ENCODE results near the gene RETREG2.

DNA sequence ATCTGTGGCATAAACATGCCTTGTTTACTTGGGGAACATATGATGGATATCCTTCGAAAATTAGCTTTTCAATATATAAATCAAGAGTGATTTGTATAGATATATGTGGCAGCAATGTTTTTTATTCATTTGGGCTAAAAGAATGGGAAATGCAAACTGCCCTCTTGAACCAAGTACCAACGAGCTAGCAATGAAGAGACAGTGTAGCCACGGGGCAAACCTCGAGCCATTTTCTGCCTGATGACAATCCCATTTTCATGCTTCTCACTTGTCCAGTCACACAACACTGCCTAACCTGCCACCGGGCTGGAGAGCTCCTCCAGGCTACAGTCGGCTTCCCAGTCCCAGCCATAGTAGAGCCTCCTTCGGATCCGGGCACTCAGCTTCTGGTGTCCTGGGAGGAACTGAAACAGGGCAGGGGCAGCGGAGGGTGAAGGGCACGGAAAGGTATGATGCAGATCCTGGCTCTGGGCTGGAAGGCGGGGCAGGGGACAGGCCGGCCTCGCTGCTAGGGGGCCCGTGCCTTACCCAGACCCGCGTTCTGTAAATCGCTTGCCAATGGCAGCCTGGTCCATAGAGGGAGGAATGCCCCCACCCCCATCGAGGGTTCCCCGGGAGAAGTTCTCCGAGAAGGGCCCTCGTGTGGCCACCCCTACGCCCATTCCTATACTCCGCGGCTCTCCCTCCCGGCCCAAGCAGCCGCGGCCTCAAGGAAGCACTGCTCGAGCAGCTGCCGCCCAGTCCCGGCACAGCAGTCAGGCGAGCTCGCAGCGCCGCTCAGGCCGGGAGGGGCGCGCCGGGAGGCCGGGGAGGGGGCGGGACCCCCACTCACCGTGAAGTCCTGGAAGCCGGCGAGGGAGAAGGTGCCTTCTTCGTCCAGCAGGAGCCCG is 1.9 kb upstream of the RETREG2 start:
- TF ChIP-seq, protein P1, sequence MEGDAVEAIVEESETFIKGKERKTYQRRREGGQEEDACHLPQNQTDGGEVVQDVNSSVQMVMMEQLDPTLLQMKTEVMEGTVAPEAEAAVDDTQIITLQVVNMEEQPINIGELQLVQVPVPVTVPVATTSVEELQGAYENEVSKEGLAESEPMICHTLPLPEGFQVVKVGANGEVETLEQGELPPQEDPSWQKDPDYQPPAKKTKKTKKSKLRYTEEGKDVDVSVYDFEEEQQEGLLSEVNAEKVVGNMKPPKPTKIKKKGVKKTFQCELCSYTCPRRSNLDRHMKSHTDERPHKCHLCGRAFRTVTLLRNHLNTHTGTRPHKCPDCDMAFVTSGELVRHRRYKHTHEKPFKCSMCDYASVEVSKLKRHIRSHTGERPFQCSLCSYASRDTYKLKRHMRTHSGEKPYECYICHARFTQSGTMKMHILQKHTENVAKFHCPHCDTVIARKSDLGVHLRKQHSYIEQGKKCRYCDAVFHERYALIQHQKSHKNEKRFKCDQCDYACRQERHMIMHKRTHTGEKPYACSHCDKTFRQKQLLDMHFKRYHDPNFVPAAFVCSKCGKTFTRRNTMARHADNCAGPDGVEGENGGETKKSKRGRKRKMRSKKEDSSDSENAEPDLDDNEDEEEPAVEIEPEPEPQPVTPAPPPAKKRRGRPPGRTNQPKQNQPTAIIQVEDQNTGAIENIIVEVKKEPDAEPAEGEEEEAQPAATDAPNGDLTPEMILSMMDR (IDR thresholded peaks at IDR 0.05), result no peak
- TF ChIP-seq POLR2A (IDR thresholded peaks at IDR 0.05), result no peak

All from right lobe of liver (tissue), 4 donors.